SKM-1 (cell line): Measurements from ENCODE around the gene SMG7.

ENCODE experiments used
- DNase-seq: peaks from one replicate; lab custom pipeline; 2025; ENCODE audit not compliant: unreplicated experiment; lab: John Stamatoyannopoulos, UW

Gene SMG7

GRCh38 chr1:183586926-183587325 is 114.6 kb downstream of the SMG7 start:
- no peak for DNase-seq

GRCh38 chr1:183588827-183589226 is 116.5 kb downstream of the SMG7 start:
- DNase-seq: no peak

GRCh38 chr1:183589384-183589783 is 117.1 kb downstream of the SMG7 start:
- no peak for DNase-seq

GRCh38 chr1:183589874-183590243 is 117.6 kb downstream of the SMG7 start:
- DNase-seq: no peak

- DNase-seq: peak; percentile 100
Observed at GRCh38 chr1:183590244-183591191, 118.2 kb downstream of the SMG7 start, which contains the start of gene NCF2. TSS of gene NCF2 (minus strand) at chr1:183590459. CDS start at chr1:183590329, 130 bp downstream.

GRCh38 chr1:183592733-183593132 is 120.4 kb downstream of the SMG7 start:
- DNase-seq: no peak

GRCh38 chr1:183593356-183593755 is 121.1 kb downstream of the SMG7 start:
- peak; percentile 93 for DNase-seq

GRCh38 chr1:183595537-183595936 is 123.2 kb downstream of the SMG7 start:
- no peak for DNase-seq

- DNase-seq: no peak
Observed at GRCh38 chr1:183596500-183596899, 124.2 kb downstream of the SMG7 start.

GRCh38 chr1:183597656-183598347 is 125.5 kb downstream of the SMG7 start:
- DNase-seq: no peak

GRCh38 chr1:183598386-183598785 is 126.1 kb downstream of the SMG7 start:
- no peak for DNase-seq

- peak; percentile 58 for DNase-seq
Observed at GRCh38 chr1:183600136-183600535, 127.8 kb downstream of the SMG7 start.

- DNase-seq: no peak
Observed at GRCh38 chr1:183600634-183601033, 128.3 kb downstream of the SMG7 start.

- no peak for DNase-seq
Observed at GRCh38 chr1:183602510-183602909, 130.2 kb downstream of the SMG7 start.
